ENCODE measurements around the gene ZNRF1. TPM values are rescaled to one million over a fixed set of nuclear protein-coding genes. Genes with fewer than 3 reads are reported as not detected.

ZNRF1 gene
- total RNA-seq, 1 experiment from 2014 or later: 55.1 TPM

- no peaks in the 10 kb centered on the region for H3K27me3 ChIP-seq (replicated peaks; ENCODE audit: insufficient read depth, low read depth, low read length, poor library complexity)
- H3K9me3 ChIP-seq (ENCODE audit: low read depth, low read length, poor library complexity, severe bottlenecking): peaks cover 15% of the 10 kb centered on the region
- ChIA-PET CTCF (no interaction called here), POLR2A (ENCODE audit: low non-redundant PET) (no interaction called here)
- BruUV-seq (replicated peaks): no TSS peak
- peaks cover 9% of the 10 kb centered on the region for H3K36me3 ChIP-seq (ENCODE audit: insufficient read depth, low read length, poor library complexity, severe bottlenecking)
- TF ChIP-seq CTCF (conservative IDR thresholded peaks at IDR 0.05; ENCODE audit: low read depth, low read length): no peak
- no peak for TF ChIP-seq EZH2 (IDR thresholded peaks at IDR 0.05; ENCODE audit: borderline replicate concordance, low read depth, low read length, poor library complexity, severe bottlenecking)
- no peak for DNase-seq (ENCODE audit: low spot score)
- H3K4me1 ChIP-seq (ENCODE audit: insufficient read depth, low read length, poor library complexity, severe bottlenecking): peaks cover 17% of the 10 kb centered on the region
- no peak overlapping the region for H3K4me3 ChIP-seq (ENCODE audit: low read depth, low read length, poor library complexity, severe bottlenecking)
- intact Hi-C loops (cut with micrococcal nuclease; ENCODE audit: unreplicated experiment): no loop called here
- no peak overlapping the region for H3K27ac ChIP-seq (ENCODE audit: low read depth, low read length, poor library complexity, severe bottlenecking)
These were observed 20.2 kb downstream of the ZNRF1 start for GRCh38 chr16:75019007-75019406.

- Histone ChIP-seq H3K9me3 (ENCODE audit: low read depth, low read length, poor library complexity, severe bottlenecking) (peaks cover 15% of the 10 kb centered on the region), H3K27ac (ENCODE audit: low read depth, low read length, poor library complexity, severe bottlenecking) (no peak overlapping the region), H3K4me3 (ENCODE audit: low read depth, low read length, poor library complexity, severe bottlenecking) (no peak overlapping the region), H3K4me1 (ENCODE audit: insufficient read depth, low read length, poor library complexity, severe bottlenecking) (peaks cover 17% of the 10 kb centered on the region), H3K27me3 (replicated peaks; ENCODE audit: insufficient read depth, low read depth, low read length, poor library complexity) (no peaks in the 10 kb centered on the region), H3K36me3 (ENCODE audit: insufficient read depth, low read length, poor library complexity, severe bottlenecking) (peaks cover 9% of the 10 kb centered on the region)
- no peak for TF ChIP-seq CTCF (conservative IDR thresholded peaks at IDR 0.05; ENCODE audit: low read depth, low read length)
- no peak for TF ChIP-seq EZH2 (IDR thresholded peaks at IDR 0.05; ENCODE audit: borderline replicate concordance, low read depth, low read length, poor library complexity, severe bottlenecking)
- intact Hi-C loops (cut with micrococcal nuclease; ENCODE audit: unreplicated experiment): no loop called here
- CTCF ChIA-PET: no interaction called here
- POLR2A ChIA-PET (ENCODE audit: low non-redundant PET): no interaction called here
- DNase-seq (ENCODE audit: low spot score): no peak
- no TSS peak for BruUV-seq (replicated peaks)
These were observed 20.8 kb downstream of the ZNRF1 start for GRCh38 chr16:75019586-75019985.

GRCh38 chr16:75021410-75021809 lies 22.6 kb downstream of the ZNRF1 start:
- DNase-seq (ENCODE audit: low spot score): no peak
- CTCF ChIA-PET: no interaction called here

More at GRCh38 chr16:75021410-75021809, 22.6 kb downstream of the ZNRF1 start:
- Histone ChIP-seq H3K27ac (ENCODE audit: low read depth, low read length, poor library complexity, severe bottlenecking) (no peak overlapping the region), H3K27me3 (replicated peaks; ENCODE audit: insufficient read depth, low read depth, low read length, poor library complexity) (no peaks in the 10 kb centered on the region), H3K36me3 (ENCODE audit: insufficient read depth, low read length, poor library complexity, severe bottlenecking) (peaks cover 9% of the 10 kb centered on the region), H3K4me3 (ENCODE audit: low read depth, low read length, poor library complexity, severe bottlenecking) (no peak overlapping the region), H3K9me3 (ENCODE audit: low read depth, low read length, poor library complexity, severe bottlenecking) (peaks cover 15% of the 10 kb centered on the region), H3K4me1 (ENCODE audit: insufficient read depth, low read length, poor library complexity, severe bottlenecking) (peaks cover 27% of the 10 kb centered on the region)
- intact Hi-C loops (cut with micrococcal nuclease; ENCODE audit: unreplicated experiment): no loop called here
- no TSS peak for BruUV-seq (replicated peaks)
- no peak for TF ChIP-seq CTCF (conservative IDR thresholded peaks at IDR 0.05; ENCODE audit: low read depth, low read length)
- TF ChIP-seq EZH2 (IDR thresholded peaks at IDR 0.05; ENCODE audit: borderline replicate concordance, low read depth, low read length, poor library complexity, severe bottlenecking): no peak
- POLR2A ChIA-PET (ENCODE audit: low non-redundant PET): no interaction called here
